KMS-11 (cell line): Measurements from ENCODE around the gene ENO3.

Source experiments
- H2AFZ ChIP-seq: fragments of 200-600 bp; sonication (generic); 2 replicates; pipeline ENCODE4 v1.6.1; 2016; ENCODE audit warnings: antibody characterized with exemption, mixed run types, low read depth
- H3K27ac ChIP-seq: fragments of 200-600 bp; sonication (generic); 2 replicates; pipeline ENCODE4 v1.6.1; 2016; ENCODE audit warnings: mild to moderate bottlenecking, mixed run types
- H3K27me3 ChIP-seq: fragments of 200-600 bp; sonication (generic); 2 replicates; pipeline ENCODE4 v1.6.1; 2017; ENCODE audit warnings: mild to moderate bottlenecking, low read depth, mixed run types, moderate library complexity; ENCODE audit not compliant: insufficient read depth
- H3K36me3 ChIP-seq: fragments of 200-600 bp; sonication (generic); 2 replicates; pipeline ENCODE4 v1.6.1; 2017; ENCODE audit warnings: mild to moderate bottlenecking, mixed run types; ENCODE audit not compliant: insufficient read depth
- H3K4me1 ChIP-seq: fragments of 200-600 bp; sonication (generic); 2 replicates; pipeline ENCODE4 v1.6.1; 2016; ENCODE audit warnings: mild to moderate bottlenecking, low read depth, mixed run types; ENCODE audit not compliant: poor library complexity, severe bottlenecking
- H3K4me2 ChIP-seq: fragments of 200-600 bp; sonication (generic); 2 replicates; pipeline ENCODE4 v1.7.0; 2016; ENCODE audit warnings: mild to moderate bottlenecking, mixed run types
- H3K4me3 ChIP-seq: fragments of 200-600 bp; sonication (generic); IDR thresholded peaks from 2 replicates; pipeline ENCODE4 v1.6.1; 2017; ENCODE audit warnings: low read depth, low read length, mixed read lengths; ENCODE audit not compliant: insufficient read depth
- H3K79me2 ChIP-seq: fragments of 200-600 bp; sonication (generic); 2 replicates; pipeline ENCODE4 v1.6.1; 2016; ENCODE audit warnings: low read depth, mixed run types; ENCODE audit not compliant: insufficient read depth
- H3K9ac ChIP-seq: fragments of 200-600 bp; sonication (generic); 2 replicates; pipeline ENCODE4 v1.6.1; 2016; ENCODE audit warnings: mild to moderate bottlenecking, mixed run types
- H4K20me1 ChIP-seq: fragments of 200-600 bp; sonication (generic); 2 replicates; pipeline ENCODE4 v1.6.1; 2016; ENCODE audit warnings: mild to moderate bottlenecking, mixed run types; ENCODE audit not compliant: insufficient read depth
- CTCF ChIP-seq: fragments of 200-600 bp; sonication (generic); conservative IDR thresholded peaks from 2 replicates; pipeline ENCODE4 v1.6.1; 2017; ENCODE audit warnings: low read depth, mild to moderate bottlenecking, antibody characterized with exemption, low read length, moderate library complexity, mixed read lengths

ENO3 gene

GRCh38 chr17:4932756-4933155 lies 18.2 kb upstream of the ENO3 start:
- TF ChIP-seq CTCF = no peak
- Histone ChIP-seq H3K4me2 (no peak overlapping the region), H2AFZ (no peak overlapping the region), H3K36me3 (no peaks in the 10 kb centered on the region), H3K27me3 (no peaks in the 10 kb centered on the region), H3K27ac (no peak overlapping the region), H3K79me2 (no peaks in the 10 kb centered on the region), H3K4me1 (no peaks in the 10 kb centered on the region), H4K20me1 (no peaks in the 10 kb centered on the region), H3K4me3 (no peak overlapping the region), H3K9ac (no peak overlapping the region)

GRCh38 chr17:4933646-4934045 lies 17.3 kb upstream of the ENO3 start:
- Histone ChIP-seq H3K27me3 (no peaks in the 10 kb centered on the region), H2AFZ (no peak overlapping the region), H3K4me3 (no peak overlapping the region), H3K9ac (no peak overlapping the region), H3K79me2 (no peaks in the 10 kb centered on the region), H4K20me1 (no peaks in the 10 kb centered on the region), H3K4me1 (no peaks in the 10 kb centered on the region), H3K4me2 (no peak overlapping the region), H3K27ac (no peak overlapping the region), H3K36me3 (no peaks in the 10 kb centered on the region)
- no peak for TF ChIP-seq CTCF

GRCh38 chr17:4934173-4934979 lies 16.5 kb upstream of the ENO3 start:
- Histone ChIP-seq H3K27ac (no peak overlapping the region), H3K27me3 (no peaks in the 10 kb centered on the region), H3K36me3 (no peaks in the 10 kb centered on the region), H3K4me1 (no peaks in the 10 kb centered on the region), H4K20me1 (no peaks in the 10 kb centered on the region), H3K4me2 (no peak overlapping the region), H3K9ac (no peak overlapping the region), H3K79me2 (no peaks in the 10 kb centered on the region), H3K4me3 (no peak overlapping the region), H2AFZ (no peak overlapping the region)
- no peak for TF ChIP-seq CTCF

GRCh38 chr17:4935650-4936049 lies 15.3 kb upstream of the ENO3 start:
- Histone ChIP-seq H2AFZ (no peak overlapping the region), H3K27ac (no peak overlapping the region), H3K9ac (no peak overlapping the region), H3K36me3 (no peaks in the 10 kb centered on the region), H3K4me1 (no peaks in the 10 kb centered on the region), H3K4me3 (no peak overlapping the region), H3K79me2 (no peaks in the 10 kb centered on the region), H3K27me3 (no peaks in the 10 kb centered on the region), H3K4me2 (no peak overlapping the region), H4K20me1 (no peaks in the 10 kb centered on the region)
- no peak for TF ChIP-seq CTCF
